GM23248 (cell line): ENCODE measurements around the gene C2orf72.

Experiments used
- EZH2 ChIP-seq: fragments of 200-600 bp; sonication (generic); IDR thresholded peaks from 2 replicates; pipeline ENCODE4 v1.6.1; 2018; ENCODE audit warnings: antibody characterized with exemption, mild to moderate bottlenecking; ENCODE audit not compliant: insufficient read depth, poor library complexity, severe bottlenecking
- EZH2phosphoT487 ChIP-seq: fragments of 200-600 bp; sonication (generic); IDR thresholded peaks from 2 replicates; pipeline ENCODE4 v1.6.1; 2018; ENCODE audit warnings: antibody characterized with exemption, moderate library complexity, mild to moderate bottlenecking, low read depth; ENCODE audit not compliant: insufficient read depth

- TF ChIP-seq EZH2 (no peak), EZH2phosphoT487 (no peak)
These were observed 26.0 kb downstream of the C2orf72 start for GRCh38 chr2:231063347-231063746.
